ENCODE measurements around the gene PLXNA4. TPM values are rescaled to one million over a fixed set of nuclear protein-coding genes. Genes with fewer than 3 reads are reported as not detected.

The PLXNA4 gene
- polyA plus RNA-seq, 1 donor (not counting 4 experiments of a cell fraction or from before 2014, with no cell fraction given), result 0.01 TPM

DNA sequence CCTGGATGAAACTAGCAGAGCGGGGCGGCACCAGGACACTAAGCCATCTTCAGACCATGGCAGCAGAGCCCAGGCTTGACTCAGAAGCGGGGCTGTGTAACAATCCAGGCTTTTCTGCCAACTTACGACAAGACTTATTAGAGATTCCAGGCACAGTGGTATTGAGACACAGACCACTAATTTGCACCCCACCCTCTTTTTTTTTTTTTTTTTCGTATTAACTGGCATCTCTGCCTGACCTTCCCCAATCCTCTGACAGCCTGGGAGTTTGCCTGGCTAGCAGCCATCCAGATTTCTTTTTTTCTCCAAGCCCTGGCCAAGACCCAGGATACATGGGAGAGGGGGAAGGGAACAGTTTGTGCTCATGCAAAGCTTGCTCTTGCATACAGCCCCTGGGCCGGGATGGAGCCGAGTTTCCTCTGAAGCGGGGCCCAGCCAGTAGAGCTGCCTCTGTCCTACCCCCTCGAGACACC, 182.4 kb downstream of the PLXNA4 start:
- no peaks in the 10 kb centered on the region for H3K36me3 ChIP-seq (ENCODE audit: control insufficient read depth in 2 of 2, extremely low read depth in 1 of 2, insufficient read depth in 2 of 2, low read length in 2 of 2)
- no peaks in the 10 kb centered on the region for H3K79me2 ChIP-seq (ENCODE audit: control insufficient read depth, insufficient read depth, low read length)
- no peaks in the 10 kb centered on the region for H4K20me1 ChIP-seq (ENCODE audit: control insufficient read depth, extremely low read depth, insufficient read depth, low read length)
- H3K4me3 ChIP-seq (ENCODE audit: control insufficient read depth in 2 of 3, extremely low read depth in 1 of 3, insufficient read depth in 2 of 3, low read depth in 1 of 3, low read length in 3 of 3), result no peak overlapping the region
- H2AFZ ChIP-seq (ENCODE audit: control insufficient read depth, low read length), result no peak overlapping the region
- H3K27ac ChIP-seq (ENCODE audit: control insufficient read depth, insufficient read depth, low read length), result no peak overlapping the region
- no peak overlapping the region for H3K4me2 ChIP-seq (ENCODE audit: control insufficient read depth, extremely low read depth, insufficient read depth, low read depth, low read length)
- dilution Hi-C loops (cut with MboI; ENCODE audit: extremely low pct_ligation_motif_present, low sequenced_read_pairs), result no loop called here
- TF ChIP-seq, protein P1, sequence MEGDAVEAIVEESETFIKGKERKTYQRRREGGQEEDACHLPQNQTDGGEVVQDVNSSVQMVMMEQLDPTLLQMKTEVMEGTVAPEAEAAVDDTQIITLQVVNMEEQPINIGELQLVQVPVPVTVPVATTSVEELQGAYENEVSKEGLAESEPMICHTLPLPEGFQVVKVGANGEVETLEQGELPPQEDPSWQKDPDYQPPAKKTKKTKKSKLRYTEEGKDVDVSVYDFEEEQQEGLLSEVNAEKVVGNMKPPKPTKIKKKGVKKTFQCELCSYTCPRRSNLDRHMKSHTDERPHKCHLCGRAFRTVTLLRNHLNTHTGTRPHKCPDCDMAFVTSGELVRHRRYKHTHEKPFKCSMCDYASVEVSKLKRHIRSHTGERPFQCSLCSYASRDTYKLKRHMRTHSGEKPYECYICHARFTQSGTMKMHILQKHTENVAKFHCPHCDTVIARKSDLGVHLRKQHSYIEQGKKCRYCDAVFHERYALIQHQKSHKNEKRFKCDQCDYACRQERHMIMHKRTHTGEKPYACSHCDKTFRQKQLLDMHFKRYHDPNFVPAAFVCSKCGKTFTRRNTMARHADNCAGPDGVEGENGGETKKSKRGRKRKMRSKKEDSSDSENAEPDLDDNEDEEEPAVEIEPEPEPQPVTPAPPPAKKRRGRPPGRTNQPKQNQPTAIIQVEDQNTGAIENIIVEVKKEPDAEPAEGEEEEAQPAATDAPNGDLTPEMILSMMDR (optimal IDR thresholded peaks at IDR 0.05 in 1 of 3, IDR thresholded peaks at IDR 0.05 in 1 of 3, conservative IDR thresholded peaks at IDR 0.05 in 1 of 3; ENCODE audit: extremely low read depth in 1 of 3, insufficient read depth in 2 of 3, low read length in 3 of 3), result no peak
- no peak for TF ChIP-seq EZH2 (IDR thresholded peaks at IDR 0.05; ENCODE audit: low read length)
- no peaks in the 10 kb centered on the region for H3K9me3 ChIP-seq (ENCODE audit: control insufficient read depth, low read depth, low read length)
- H3K9me1 ChIP-seq (ENCODE audit: control insufficient read depth, extremely low read depth, insufficient read depth, low read length), result no peaks in the 10 kb centered on the region
- FAIRE-seq (no peak), DNase-seq (ENCODE audit: low read depth, low spot score) (no peak)
- no peak overlapping the region for H3K9ac ChIP-seq (ENCODE audit: control insufficient read depth, extremely low read depth, insufficient read depth, low read length)
- no peaks in the 10 kb centered on the region for H3K4me1 ChIP-seq (ENCODE audit: control insufficient read depth, extremely low read depth, insufficient read depth, low read length)
- H3K27me3 ChIP-seq (ENCODE audit: control insufficient read depth, extremely low read depth, insufficient read depth, low read length), result peaks cover 21% of the 10 kb centered on the region

DNA sequence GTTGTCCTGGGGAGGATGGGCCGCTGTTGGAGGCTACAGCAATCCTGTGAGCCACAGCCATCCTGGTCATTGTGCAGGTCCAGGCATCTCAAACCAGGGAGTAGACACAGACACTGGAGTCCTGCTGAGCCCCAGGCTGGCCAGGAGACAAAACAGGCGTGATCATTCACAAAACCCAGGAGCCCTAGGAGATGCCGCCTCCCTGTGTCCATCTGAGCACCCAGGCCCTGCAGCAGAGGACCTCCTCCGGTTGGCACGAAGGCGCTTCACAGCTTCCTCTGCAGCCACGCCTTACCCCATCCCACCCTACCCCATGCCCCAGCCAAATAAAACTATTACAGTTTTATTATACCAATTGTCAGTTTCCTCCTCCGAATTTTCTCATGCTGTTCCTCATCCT, 183.6 kb downstream of the PLXNA4 start:
- Histone ChIP-seq H3K9ac (ENCODE audit: control insufficient read depth, extremely low read depth, insufficient read depth, low read length) (no peak overlapping the region), H4K20me1 (ENCODE audit: control insufficient read depth, extremely low read depth, insufficient read depth, low read length) (no peaks in the 10 kb centered on the region), H3K27ac (ENCODE audit: control insufficient read depth, insufficient read depth, low read length) (no peak overlapping the region), H2AFZ (ENCODE audit: control insufficient read depth, low read length) (no peak overlapping the region), H3K4me3 (ENCODE audit: control insufficient read depth in 2 of 3, extremely low read depth in 1 of 3, insufficient read depth in 2 of 3, low read depth in 1 of 3, low read length in 3 of 3) (no peak overlapping the region), H3K79me2 (ENCODE audit: control insufficient read depth, insufficient read depth, low read length) (no peaks in the 10 kb centered on the region), H3K9me1 (ENCODE audit: control insufficient read depth, extremely low read depth, insufficient read depth, low read length) (no peaks in the 10 kb centered on the region), H3K4me1 (ENCODE audit: control insufficient read depth, extremely low read depth, insufficient read depth, low read length) (no peaks in the 10 kb centered on the region), H3K4me2 (ENCODE audit: control insufficient read depth, extremely low read depth, insufficient read depth, low read depth, low read length) (no peak overlapping the region), H3K36me3 (ENCODE audit: control insufficient read depth in 2 of 2, extremely low read depth in 1 of 2, insufficient read depth in 2 of 2, low read length in 2 of 2) (no peaks in the 10 kb centered on the region), H3K9me3 (ENCODE audit: control insufficient read depth, low read depth, low read length) (no peaks in the 10 kb centered on the region), H3K27me3 (ENCODE audit: control insufficient read depth, extremely low read depth, insufficient read depth, low read length) (peaks cover 21% of the 10 kb centered on the region)
- TF ChIP-seq, protein P1 (optimal IDR thresholded peaks at IDR 0.05 in 1 of 3, IDR thresholded peaks at IDR 0.05 in 1 of 3, conservative IDR thresholded peaks at IDR 0.05 in 1 of 3; ENCODE audit: extremely low read depth in 1 of 3, insufficient read depth in 2 of 3, low read length in 3 of 3), result no peak
- TF ChIP-seq EZH2 (IDR thresholded peaks at IDR 0.05; ENCODE audit: low read length), result no peak
- dilution Hi-C loops (cut with MboI; ENCODE audit: extremely low pct_ligation_motif_present, low sequenced_read_pairs), result no loop called here
- no peak for DNase-seq (ENCODE audit: low read depth, low spot score)
- no peak for FAIRE-seq

Data from keratinocyte (primary cell).